ENCODE data around the gene TMEM239.

TMEM239 gene

DNA sequence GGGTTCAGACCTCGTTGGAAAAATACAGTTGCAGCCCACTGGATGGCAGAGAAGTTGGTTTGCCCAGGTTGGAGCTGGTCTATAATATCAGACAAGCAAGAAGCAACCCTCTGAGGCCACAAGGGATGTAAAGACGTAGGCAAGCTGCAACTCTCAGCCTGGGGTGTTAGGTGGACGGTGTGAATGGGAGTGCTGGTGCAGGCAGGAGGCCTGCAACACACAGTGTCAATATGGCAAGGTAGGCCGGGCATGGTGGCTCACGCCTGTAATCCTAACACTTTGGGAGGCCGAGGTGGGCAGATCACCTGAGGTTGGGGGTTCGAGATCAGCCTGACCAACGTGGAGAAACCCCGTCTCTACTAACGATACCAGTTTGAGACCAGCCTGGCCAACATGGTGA is 34.9 kb downstream of the TMEM239 start:
- no peak for DNase-seq

DNA sequence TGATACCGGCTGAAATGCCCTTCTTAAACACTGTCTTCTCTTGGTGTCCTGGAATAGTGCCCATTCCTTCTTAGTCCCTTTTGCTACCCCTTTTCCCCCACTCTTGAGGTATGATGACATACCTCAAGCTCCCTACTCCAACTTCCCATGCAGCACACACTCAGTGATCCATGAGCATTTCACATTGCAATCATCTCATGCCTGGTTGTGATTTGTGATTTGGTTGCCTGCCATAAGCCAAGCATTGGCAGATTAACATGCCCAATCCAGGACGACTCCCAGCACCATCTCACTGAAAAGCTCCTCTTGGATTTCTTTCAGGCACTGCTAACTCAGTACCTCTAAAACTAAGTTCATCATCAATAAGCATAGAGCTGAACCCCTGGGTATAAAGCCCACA is 42.4 kb downstream of the TMEM239 start:
- DNase-seq = no peak

DNA sequence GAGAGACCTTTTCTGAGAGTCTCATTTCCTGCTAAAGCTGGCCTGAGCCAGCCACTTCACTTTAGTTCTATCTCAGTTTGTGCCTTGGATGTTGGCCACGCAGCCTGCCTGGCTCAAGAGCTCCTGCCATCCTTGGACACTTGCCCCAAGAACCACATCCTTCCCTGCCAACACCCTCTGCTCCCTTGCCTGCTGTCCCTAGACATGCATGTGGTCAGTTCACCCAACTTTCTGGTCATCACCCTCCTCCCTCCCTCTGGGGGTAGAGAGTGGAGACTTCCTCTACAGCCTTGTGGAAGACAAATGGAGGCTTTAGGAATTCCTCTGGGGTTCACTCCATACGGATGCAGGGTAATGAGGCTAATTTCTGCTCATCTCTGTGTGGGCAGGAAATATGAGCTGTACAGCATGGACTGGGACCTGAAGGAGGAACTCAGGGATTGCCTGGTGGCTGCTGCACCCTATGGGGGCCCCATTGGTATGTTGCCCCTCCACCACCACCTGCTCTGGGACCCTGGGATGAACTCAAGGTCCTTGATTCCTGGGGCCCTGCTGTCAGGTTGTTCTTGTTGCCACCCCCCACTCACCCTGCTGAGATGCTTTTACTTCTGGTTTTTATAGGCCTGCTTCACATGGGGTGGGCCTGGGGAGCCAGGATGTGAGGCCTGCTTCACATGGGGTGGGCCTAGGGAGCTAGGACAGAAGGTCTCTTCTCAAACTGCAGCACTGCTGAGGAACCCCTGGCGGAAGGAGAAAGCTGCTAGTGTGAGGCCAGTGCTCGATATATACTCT is 43.4 kb downstream of the TMEM239 start:
- DNase-seq = no peak

DNA sequence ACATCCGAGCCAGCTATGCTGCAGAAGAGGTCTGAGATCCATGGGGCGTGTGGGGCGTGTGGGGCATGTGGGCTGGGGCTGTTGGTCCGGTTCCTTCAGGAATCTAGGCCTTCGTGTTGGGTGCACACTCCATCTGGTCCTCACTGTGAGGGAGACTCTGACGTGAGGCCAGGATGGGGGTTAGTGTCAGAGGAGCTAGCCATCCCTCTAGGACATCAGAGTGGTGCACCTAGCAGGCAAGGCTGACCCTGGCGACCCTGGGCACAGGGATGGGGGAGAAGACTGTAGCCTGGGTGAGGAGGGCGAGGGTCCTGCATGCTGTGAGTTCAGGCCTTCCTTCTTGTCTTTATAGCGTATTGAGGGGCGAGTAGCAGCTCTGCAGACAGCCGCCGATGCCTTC is 48.5 kb downstream of the TMEM239 start:
- no peak for DNase-seq

DNA sequence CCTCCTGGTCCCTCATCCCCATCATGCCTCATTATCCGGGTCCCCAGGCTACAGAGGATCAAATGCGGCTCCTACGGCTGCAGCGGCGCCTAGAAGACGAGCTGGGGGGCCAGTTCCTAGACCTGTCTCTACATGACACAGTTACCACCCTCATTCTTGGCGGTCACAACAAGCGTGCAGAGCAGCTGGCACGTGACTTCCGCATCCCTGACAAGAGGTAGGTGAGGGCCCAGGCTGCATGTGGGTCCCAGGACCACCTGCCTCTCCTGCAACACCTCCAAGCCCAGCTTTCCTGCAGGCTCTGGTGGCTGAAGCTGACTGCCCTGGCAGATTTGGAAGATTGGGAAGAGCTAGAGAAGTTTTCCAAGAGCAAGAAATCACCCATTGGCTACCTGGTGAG is 48.9 kb downstream of the TMEM239 start:
- DNase-seq = no peak

DNA sequence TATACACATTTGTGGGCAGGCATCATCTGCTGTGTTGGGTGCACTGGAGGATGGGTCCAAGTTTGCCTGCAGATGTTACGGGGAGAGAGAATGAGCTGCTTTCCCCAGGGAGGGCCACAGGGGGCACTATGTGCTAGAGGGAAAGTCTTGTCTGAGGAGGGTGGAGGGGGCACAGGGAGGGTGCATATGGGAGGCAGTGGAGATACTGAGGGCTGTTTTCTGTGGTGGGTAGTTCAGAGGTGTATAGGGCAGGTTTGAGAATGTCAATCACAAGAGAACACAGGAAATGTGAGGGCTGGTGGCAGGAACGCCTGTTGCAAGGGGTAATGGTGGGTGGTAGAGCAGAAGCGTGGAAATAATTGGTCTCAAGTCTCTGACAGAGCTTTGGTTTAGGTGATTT is 49.5 kb downstream of the TMEM239 start:
- no peak for DNase-seq

DNA sequence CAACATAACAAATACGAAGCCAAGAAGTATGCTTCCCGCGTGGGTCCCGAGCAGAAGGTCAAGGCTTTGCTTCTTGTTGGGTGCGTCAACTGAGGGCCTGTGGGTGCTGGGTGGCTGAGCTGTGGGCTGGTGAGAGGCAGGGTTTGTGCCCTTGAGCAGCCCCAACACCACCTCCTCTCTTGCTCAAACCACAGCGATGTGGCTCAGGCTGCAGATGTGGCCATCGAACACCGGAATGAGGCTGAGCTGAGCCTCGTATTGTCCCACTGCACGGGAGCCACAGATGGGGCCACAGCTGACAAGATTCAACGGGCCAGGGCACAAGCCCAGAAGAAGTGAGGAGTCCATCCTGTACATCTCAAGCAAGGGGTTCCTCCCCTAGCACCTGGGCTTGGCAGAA is 50.1 kb downstream of the TMEM239 start:
- DNase-seq = no peak

DNA sequence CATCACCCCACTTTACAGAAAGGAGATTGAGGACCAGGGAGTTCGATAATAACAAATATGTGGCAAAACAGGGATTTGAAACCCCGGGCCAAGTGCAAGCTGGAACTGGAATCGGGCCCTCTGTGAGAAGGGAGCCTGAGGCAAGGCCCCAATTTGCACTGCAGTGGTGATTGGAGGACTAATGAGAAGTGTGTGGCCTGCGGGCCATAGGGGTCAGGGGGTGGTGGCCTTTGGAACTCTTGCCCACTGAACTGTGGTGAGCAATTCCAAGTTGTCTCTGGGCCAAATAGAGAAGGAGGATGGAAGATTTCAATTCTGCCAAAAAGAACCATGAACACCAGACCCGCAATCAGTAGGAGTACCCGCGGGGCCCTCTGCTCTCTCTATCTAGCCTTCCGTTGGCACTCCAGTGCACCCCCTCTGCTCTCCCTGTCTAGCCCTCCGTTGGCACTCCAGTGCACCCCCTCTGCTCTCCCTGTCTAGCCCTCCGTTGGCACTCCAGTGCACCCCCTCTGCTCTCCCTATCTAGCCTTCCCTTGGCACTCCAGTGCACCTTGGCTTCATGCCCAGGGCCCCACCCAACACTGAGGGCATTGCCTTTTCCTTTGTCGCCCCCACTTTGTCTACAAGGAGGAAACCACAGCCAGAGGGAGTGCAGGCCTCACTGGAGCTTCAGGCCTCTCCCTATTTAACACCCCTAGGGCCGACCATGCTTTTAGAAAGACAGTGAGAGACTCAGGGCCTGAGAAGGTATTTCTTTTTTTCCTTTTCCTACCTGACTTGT is 51.1 kb downstream of the TMEM239 start:
- DNase-seq = no peak

Data from islet precursor cell (in vitro differentiated cells).